Keratinocyte (primary cell): ENCODE measurements around the gene ANKRD40. TPM values are rescaled to one million over a fixed set of nuclear protein-coding genes. Genes with fewer than 3 reads are reported as not detected.

Source experiments
- DNase-seq: peaks from one replicate; pipeline ENCODE4 v3.0.0-alpha.2; 2011; ENCODE audit warnings: low read depth, missing footprints, low spot score
- FAIRE-seq: peaks from 2 replicates; lab custom pipeline; 2011; peaks lifted over from hg19 to GRCh38; lab: Jason Lieb, UNC
- H2AFZ ChIP-seq: 2 replicates; pipeline ENCODE4 v1.6.0; 2012; ENCODE audit warnings: low read length, control low read depth, inconsistent platforms; ENCODE audit not compliant: control insufficient read depth
- H3K27ac ChIP-seq: 2 replicates; pipeline ENCODE4 v1.5.1; 2011; ENCODE audit warnings: low read length; ENCODE audit not compliant: control insufficient read depth, insufficient read depth
- H3K27me3 ChIP-seq: 3 replicates; pipeline ENCODE4 v1.6.0; 2011; ENCODE audit warnings: low read length; ENCODE audit not compliant: control insufficient read depth, insufficient read depth; ENCODE audit errors: extremely low read depth
- H3K36me3 ChIP-seq, 2 experiments: 2 replicates in 1 of 2; 3 replicates in 1 of 2; pipeline ENCODE4 v1.5.1; 2011; ENCODE audit warnings: low read length in 2 of 2, mild to moderate bottlenecking in 1 of 2; ENCODE audit not compliant: control insufficient read depth in 2 of 2, insufficient read depth in 2 of 2; ENCODE audit errors: extremely low read depth in 1 of 2
- H3K4me1 ChIP-seq: 3 replicates; pipeline ENCODE4 v1.5.1; 2011; ENCODE audit warnings: low read length; ENCODE audit not compliant: control insufficient read depth, insufficient read depth; ENCODE audit errors: extremely low read depth
- H3K4me2 ChIP-seq: 3 replicates; pipeline ENCODE4 v1.6.0; 2011; ENCODE audit warnings: low read depth, low read length; ENCODE audit not compliant: control insufficient read depth, insufficient read depth; ENCODE audit errors: extremely low read depth
- H3K4me3 ChIP-seq, 3 experiments: fragments of 200-600 bp in 1 of 3; sonication (generic) in 1 of 3; 2 replicates in 2 of 3; 3 replicates in 1 of 3; pipeline ENCODE4 v1.5.1; 2011 to 2016; ENCODE audit warnings: low read length in 3 of 3, mild to moderate bottlenecking in 3 of 3, control low read depth in 2 of 3, inconsistent platforms in 1 of 3, low read depth in 1 of 3, mixed read lengths in 1 of 3, mixed run types in 1 of 3, moderate library complexity in 1 of 3; ENCODE audit not compliant: control insufficient read depth in 2 of 3, insufficient read depth in 2 of 3; ENCODE audit errors: extremely low read depth in 1 of 3
- H3K79me2 ChIP-seq: 2 replicates; pipeline ENCODE4 v1.6.0; 2012; ENCODE audit warnings: low read length; ENCODE audit not compliant: control insufficient read depth, insufficient read depth
- H3K9ac ChIP-seq: 3 replicates; pipeline ENCODE4 v1.6.0; 2011; ENCODE audit warnings: low read length; ENCODE audit not compliant: control insufficient read depth, insufficient read depth; ENCODE audit errors: extremely low read depth
- H3K9me1 ChIP-seq: 3 replicates; pipeline ENCODE4 v1.6.0; 2011; ENCODE audit warnings: low read length; ENCODE audit not compliant: control insufficient read depth, insufficient read depth; ENCODE audit errors: extremely low read depth
- H3K9me3 ChIP-seq: 2 replicates; pipeline ENCODE4 v1.5.1; 2012; ENCODE audit warnings: low read depth, low read length; ENCODE audit not compliant: control insufficient read depth
- H4K20me1 ChIP-seq: 3 replicates; pipeline ENCODE4 v1.6.0; 2011; ENCODE audit warnings: low read length; ENCODE audit not compliant: control insufficient read depth, insufficient read depth; ENCODE audit errors: extremely low read depth
- CTCF ChIP-seq, 3 experiments: IDR thresholded peaks in 1 of 3; conservative IDR thresholded peaks in 1 of 3; optimal IDR thresholded peaks in 1 of 3; 2 replicates in 2 of 3; 3 replicates in 1 of 3; pipeline versions ENCODE3 to v1.5.1; 2011; ENCODE audit warnings: low read length in 3 of 3, mild to moderate bottlenecking in 3 of 3, moderate library complexity in 2 of 3, control low read depth in 1 of 3, inconsistent platforms in 1 of 3; ENCODE audit not compliant: insufficient read depth in 2 of 3; ENCODE audit errors: extremely low read depth in 1 of 3
- EZH2 ChIP-seq: IDR thresholded peaks from one replicate; pipeline ENCODE4 v1.6.1; 2012; ENCODE audit warnings: inconsistent platforms, mild to moderate bottlenecking, low read length, moderate library complexity
- dilution Hi-C: fragments of 300-500 bp; cut with MboI; formaldehyde crosslinking; loops from one replicate; pipeline ENCODE4 v1.7.0; 2020; ENCODE audit warnings: low sequenced_read_pairs; ENCODE audit not compliant: extremely low pct_ligation_motif_present
- polyA plus RNA-seq, 5 experiments: library from polyadenylated mRNA; depleted of rRNA in 3 of 5; stranded (reverse) in 3 of 5; stranded (forward) in 1 of 5; unstranded in 1 of 5; fragments of >200 nt; gene quantifications; 1 replicate in 1 of 5; 2 replicates in 3 of 5; 3 replicates in 1 of 5; pipeline versions ENCODE4 v1.2.1 to v1.2.3, GENCODE V29; 2011 to 2012; ENCODE audit warnings: missing spikeins in 2 of 5, low read depth in 1 of 5, low replicate concordance in 1 of 5

ANKRD40 gene
- polyA plus RNA-seq, 1 donor (not counting 4 experiments of a cell fraction or from before 2014, with no cell fraction given): 32.7 TPM

GRCh38 chr17:50722746-50723145 lies 15.0 kb upstream of the ANKRD40 start:
- Histone ChIP-seq H3K9me1 (no peaks in the 10 kb centered on the region), H3K9ac (no peak overlapping the region), H3K27me3 (no peaks in the 10 kb centered on the region), H4K20me1 (peaks cover 44% of the 10 kb centered on the region), H3K4me2 (peak overlapping the region; percentile 79), H3K4me3 (peak overlapping the region in 2 of 3 experiments; percentile 28 to 49), H2AFZ (no peak overlapping the region), H3K27ac (no peak overlapping the region), H3K4me1 (peaks cover 20% of the 10 kb centered on the region), H3K79me2 (peaks cover 84% of the 10 kb centered on the region), H3K36me3 (no peaks in the 10 kb centered on the region), H3K9me3 (no peaks in the 10 kb centered on the region)
- DNase-seq: no peak
- TF ChIP-seq CTCF (optimal IDR thresholded peaks at IDR 0.05 in 1 of 3, IDR thresholded peaks at IDR 0.05 in 1 of 3, conservative IDR thresholded peaks at IDR 0.05 in 1 of 3; ENCODE audit: extremely low read depth in 1 of 3, insufficient read depth in 2 of 3, low read length in 3 of 3) (no peak), EZH2 (no peak)
- FAIRE-seq: no peak
- dilution Hi-C loops: no loop called here

DNA sequence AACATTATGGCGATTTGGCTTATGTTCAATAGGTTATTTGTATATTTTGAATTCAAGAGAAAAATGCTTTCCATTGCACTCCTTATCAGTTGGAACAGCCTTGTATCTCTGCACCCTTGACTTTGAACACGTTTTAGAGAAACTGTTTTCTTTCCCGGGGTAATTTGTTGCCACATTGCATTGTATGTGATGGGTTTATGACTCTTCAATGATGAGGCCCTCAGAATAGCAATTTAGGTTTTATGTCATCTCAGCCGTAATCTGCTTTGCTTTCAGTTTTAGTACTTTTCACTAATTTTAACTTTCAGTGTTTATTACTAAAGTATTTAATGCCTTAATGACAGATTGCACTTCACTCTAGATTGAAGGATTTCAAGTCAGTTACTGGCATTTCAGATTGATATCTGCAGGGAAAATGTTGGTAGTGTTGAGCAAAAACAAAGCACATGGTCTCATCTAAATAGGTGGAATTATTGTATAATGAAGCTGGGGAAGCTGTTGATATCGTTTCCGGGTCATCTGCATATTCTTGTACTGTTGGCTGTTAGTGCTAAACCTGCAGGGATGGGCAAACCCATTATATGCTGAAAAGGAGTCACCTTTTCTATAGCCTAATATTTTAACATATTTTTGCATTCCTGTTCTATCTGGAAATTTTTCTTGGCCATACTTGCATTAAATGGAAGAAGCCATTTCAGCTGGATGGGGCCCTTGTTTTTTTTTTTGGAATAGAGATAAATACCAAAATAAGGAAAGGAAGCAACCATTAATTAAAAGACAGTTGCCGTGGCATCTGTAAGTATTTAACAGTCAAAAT lies 13.7 kb upstream of the ANKRD40 start:
- peak overlapping the region; percentile 79 for H3K4me2 ChIP-seq
- FAIRE-seq: no peak
- H3K27ac ChIP-seq: peak overlapping the region; percentile 97
- H3K9me3 ChIP-seq: no peaks in the 10 kb centered on the region
- H3K9me1 ChIP-seq: no peaks in the 10 kb centered on the region
- H3K36me3 ChIP-seq: no peaks in the 10 kb centered on the region
- peaks cover 20% of the 10 kb centered on the region for H3K4me1 ChIP-seq
- H3K9ac ChIP-seq: peak overlapping the region; percentile 99
- TF ChIP-seq CTCF (optimal IDR thresholded peaks at IDR 0.05 in 1 of 3, IDR thresholded peaks at IDR 0.05 in 1 of 3, conservative IDR thresholded peaks at IDR 0.05 in 1 of 3; ENCODE audit: extremely low read depth in 1 of 3, insufficient read depth in 2 of 3, low read length in 3 of 3) (no peak), EZH2 (no peak)
- no peaks in the 10 kb centered on the region for H3K27me3 ChIP-seq
- no peak for DNase-seq
- no peak overlapping the region for H2AFZ ChIP-seq
- H3K79me2 ChIP-seq: peaks cover 70% of the 10 kb centered on the region
- H4K20me1 ChIP-seq: peaks cover 35% of the 10 kb centered on the region
- H3K4me3 ChIP-seq: peak overlapping the region; percentile 82 to 97 (median 97)
- dilution Hi-C loops: no loop called here
